Measurements from ENCODE around the gene S100A6.
"Not testable (repeated sequence)": the region's sequence is repeated elsewhere in the genome, so short reads cannot be mapped to it uniquely, and the experiment has no call there.

The S100A6 gene

GRCh38 chr1:153563483-153563901 lies 27.7 kb upstream of the S100A6 start:
- DNase-seq = no peak

DNA sequence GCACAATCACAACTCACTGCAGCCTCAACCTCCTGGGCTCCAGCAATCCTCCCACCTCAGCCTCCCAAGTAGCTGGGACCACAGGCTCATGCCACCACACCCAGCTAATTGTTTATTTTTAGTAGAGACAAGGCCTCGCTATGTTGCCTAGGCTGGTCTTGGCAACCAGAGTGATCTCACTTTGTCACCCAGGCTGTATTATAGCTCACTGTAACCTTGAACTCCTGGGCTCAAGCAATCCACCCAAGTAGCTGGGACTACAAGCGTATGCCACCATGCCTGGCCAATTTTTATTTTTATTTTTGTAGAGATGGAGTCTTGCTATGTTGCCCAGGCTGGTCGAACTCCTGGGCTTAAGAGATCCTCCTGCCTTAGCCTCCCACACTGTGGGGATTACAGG lies 26.2 kb upstream of the S100A6 start:
- DNase-seq = not testable (repeated sequence)

GRCh38 chr1:153561466-153561985 lies 25.7 kb upstream of the S100A6 start:
- DNase-seq = no peak

- DNase-seq = no peak
Measured at GRCh38 chr1:153560771-153561465, 25.1 kb upstream of the S100A6 start.

DNA sequence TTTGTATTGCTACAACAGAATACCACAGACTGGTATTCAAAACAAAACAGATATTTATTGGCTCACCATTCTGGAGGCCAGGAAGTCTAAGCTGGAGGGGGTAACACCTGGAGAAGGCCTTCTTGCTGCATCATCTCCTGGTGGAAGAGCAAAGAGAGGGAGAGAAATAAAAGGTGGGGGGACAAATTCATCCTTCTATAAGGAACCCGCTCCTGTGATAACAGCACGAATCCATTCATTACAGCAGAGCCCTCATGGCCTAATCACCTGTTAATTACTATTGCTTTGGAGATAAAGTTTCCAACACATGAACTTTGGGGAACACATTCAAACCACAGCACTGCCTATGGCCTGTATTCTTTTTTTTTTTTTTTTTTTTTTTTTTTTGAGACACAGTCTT lies 24.4 kb upstream of the S100A6 start:
- no peak for DNase-seq

DNA sequence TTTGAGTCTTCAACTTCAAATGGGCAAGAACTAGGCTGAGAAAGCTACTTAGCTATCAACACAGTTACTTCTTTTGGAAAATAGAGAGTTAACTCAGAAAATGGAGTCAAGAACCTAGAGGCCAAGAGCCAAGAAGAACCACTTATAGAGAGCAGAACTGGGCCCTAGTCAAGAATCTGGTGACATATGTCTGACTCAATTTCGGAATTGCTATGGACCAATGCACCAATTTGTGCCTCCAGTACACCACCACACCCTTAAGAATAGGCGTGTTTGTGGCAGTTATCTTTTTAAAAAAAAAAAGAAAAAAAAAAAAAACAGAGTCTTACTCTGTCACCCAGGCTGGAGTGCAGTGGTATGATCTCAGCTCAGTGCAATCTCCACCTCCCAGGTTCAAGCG lies 22.1 kb upstream of the S100A6 start:
- DNase-seq = no peak

GRCh38 chr1:153556348-153556747 lies 20.6 kb upstream of the S100A6 start:
- DNase-seq = no peak

GRCh38 chr1:153553830-153554541 lies 18.2 kb upstream of the S100A6 start:
- DNase-seq = no peak

DNA sequence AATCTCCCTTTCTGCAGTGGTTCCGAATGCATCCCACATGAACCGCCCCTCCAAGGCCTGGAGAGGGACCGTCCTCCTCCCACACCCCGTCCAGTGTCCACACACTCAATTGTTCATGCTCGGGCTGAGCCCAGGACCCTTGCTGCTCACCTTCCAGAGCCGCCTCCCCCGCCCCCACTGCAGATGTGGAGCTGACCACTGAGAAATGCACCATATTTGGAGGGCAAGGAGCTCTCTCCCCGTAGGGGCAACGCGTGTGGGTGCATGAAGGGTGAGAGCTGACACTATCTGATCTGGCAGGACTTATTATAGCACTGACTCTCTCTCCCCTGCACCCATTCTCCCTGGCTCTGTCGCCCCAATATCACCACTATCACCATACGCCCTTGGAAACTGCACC lies 17.3 kb upstream of the S100A6 start:
- no peak for DNase-seq

DNA sequence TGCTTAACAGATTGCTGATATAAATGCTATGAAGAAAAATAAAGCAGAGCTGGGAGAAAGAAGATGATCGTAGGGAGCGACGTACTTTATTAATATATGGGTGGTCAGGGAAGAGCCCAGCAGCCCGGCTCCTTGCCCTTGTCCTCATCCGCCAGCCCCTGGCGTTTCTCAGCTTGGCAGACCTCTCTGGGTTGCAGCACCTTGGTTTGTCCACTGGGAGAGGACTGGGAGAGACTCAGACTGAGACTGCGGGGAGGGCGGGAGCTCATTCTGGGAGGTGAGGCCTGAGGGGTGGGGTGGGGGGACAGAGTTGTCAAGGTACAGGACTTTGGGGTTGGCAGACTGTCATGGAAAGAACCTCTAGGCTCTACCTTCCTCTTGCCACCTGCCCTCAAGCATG lies 16.5 kb upstream of the S100A6 start:
- DNase-seq = no peak

DNA sequence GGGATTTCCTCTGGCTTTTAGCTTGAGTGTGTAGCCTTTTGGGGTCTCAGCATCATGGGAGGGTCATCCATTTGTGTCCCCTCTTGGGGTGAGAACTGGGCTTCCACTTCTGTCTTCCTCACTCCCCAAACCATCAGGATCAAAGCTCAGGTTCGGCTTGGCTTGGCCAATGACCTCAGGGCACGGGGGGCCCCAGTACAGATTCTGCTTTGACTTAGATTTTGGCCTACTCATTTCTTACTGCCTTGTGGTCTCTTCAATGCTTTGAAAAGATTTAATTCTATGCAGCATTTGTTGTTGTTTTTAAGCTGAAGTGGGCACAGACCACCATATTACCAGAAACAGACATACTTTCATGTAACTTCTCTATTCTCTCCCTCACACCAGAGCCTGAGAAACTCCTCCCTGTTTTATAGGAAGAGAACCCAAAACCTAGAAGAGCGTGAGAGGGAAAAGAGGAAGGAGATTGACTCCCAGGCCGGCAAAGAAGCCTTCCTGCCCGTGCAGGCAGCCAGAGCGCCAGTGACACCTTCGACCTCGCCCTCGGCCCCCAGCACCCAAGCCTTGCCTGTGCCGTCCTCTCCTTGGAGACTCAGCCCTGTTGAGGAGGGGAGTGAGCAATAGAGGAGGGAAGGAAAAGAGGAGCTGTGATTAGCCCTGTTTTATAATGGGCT lies 15.2 kb upstream of the S100A6 start:
- DNase-seq = peak; percentile 57

GRCh38 chr1:153550398-153550758 lies 14.6 kb upstream of the S100A6 start:
- no peak for DNase-seq

DNA sequence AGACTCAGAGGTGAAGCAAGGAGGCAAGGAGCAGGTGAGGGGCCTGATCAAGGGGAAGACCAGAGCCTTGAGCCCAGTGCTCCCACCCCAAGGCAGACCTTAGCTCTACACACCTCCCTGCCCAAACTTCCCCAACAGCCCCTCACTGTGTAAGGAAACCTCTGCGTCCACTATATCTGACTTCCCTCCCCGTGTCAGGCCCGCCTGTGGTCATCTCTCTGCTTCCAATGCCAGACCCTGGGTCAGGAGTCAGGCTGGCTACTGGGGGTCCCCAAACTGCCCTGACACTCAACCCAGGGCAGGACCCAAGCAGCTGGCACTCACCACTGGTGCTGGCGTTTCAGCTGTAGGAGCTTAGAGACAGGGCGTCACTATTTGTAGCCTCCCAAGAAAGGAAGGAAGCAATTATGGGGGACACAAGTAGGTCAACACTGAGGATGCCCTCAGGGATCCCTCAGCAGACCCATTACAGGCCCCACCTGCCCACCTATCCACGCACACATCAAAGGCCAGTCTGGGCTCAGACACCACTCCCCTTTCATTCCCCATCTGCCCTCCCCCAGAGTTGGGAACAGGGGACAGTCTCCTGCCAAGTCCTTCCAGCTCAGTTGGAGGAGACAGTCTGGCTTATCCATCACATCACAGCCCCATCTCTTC lies 14.1 kb upstream of the S100A6 start:
- DNase-seq = no peak

DNA sequence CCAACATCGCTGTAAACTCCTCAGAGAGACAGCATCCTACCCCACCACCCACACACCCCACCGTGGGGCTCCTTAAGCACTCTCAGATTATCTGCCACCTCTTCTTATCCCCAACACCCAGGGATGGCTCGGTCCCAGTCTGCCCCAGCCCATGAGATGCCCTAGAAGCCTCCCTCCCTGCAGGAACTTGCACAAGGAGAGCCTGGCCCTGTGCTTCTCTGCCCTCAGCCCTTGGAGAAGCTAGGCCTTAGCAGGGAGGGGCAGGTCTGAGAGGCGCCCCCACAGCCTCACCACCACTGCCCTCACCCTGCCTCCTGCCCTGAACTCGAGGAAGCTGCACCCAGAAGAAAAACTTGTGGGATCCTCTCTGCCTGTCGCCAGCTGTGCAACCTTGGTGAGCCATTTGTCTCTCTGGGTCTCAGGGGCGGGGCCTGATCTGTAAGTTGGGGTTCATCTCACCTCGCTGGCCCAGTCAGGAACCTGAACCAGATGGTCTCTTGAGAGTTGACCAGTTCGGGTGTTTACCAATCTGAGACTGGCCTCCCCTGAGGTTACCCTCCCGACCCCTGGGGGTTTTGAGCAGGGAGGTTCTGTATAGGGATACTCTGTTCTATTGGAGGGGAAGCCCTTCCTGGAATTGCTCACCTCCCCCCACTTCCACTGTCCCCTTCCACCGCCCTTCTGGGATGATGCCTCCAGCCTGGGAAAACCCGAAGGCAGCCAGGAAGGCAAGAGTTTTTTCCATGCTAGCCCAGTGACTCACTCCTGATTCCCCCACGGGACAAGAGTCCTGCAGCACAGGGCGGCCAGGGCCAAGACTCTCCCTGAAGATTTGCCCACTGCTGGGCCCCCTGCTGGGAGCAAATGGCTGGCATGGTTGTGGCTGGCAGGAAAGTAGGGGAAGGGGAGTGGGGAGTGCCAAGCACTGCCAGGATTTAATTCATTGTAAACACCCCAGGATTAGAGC lies 13.2 kb upstream of the S100A6 start, which contains the start of gene S100A3:
Gene S100A3, minus strand, starts transcription at position 537 of the 967 bp plus-strand sequence. CDS start 773 bp downstream, outside the sequence.
- DNase-seq = no peak

DNA sequence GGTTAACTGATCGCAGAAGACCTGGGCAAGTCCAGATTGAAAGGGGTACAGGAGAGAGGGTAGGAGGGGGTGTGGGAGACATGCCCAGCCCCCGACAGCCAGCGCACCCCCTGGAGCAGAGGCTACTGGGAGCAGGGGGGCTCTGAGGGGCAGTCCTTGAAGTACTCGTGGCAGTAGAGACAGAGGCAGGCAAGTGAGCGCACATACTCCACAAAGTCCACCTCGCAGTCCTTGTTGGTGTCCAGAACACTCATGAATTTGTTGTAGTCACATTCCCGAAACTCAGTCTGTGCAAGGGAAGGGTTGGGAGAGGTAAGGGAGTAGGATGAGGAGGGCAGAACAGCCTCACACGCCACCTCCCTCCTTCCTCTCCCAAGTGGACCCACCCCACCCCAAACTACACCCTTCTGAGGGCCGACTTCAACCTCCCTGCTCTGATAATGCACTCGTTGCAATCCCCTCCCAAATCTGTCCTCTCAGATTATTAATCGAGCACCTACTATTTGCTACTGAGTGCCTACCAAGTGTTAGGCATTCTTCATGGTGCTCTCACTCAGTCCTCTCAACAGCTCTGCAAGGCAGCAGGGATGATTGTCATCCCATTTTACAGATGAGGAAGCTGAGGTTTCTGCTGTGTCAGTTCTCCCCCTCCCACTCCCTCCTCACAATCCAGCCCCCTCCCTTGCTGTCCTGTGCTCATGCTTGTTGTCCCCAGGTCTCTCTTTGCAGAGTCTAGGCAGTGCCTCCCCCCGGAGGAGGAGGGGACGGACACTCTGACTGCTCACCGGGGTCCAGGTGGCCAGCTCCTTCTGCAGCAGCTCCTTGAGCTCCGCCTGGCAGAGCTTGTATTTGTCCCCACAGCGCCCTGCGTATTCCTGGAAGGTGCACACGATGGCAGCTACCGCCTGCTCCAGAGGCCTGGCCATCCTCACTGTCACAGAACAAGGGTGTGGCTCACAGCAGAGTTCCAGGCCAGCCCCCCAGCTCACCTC lies 12.1 kb upstream of the S100A6 start:
- DNase-seq = no peak

- DNase-seq = no peak
Measured at GRCh38 chr1:153546796-153547559, 11.2 kb upstream of the S100A6 start.

DNA sequence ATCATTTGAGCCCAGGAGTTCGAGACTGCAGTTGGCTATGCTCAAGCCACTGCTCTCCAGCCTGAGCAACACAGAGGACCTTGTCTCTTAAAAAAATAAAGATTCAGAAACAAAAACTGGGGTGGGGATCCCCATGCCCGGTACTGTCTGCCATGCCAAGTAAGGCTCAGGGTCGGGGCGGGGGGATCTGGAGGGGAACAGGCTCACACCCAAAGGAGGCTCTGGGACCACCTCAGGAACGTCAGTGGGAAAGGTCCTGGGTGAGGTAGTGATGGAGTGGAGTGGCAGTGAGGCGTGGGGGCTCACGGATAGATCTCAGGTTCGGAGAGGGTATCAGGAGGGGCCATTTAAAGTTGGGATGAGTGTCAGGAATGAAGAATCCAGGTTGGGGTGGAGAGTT lies 10.6 kb upstream of the S100A6 start:
- no peak for DNase-seq

DNA sequence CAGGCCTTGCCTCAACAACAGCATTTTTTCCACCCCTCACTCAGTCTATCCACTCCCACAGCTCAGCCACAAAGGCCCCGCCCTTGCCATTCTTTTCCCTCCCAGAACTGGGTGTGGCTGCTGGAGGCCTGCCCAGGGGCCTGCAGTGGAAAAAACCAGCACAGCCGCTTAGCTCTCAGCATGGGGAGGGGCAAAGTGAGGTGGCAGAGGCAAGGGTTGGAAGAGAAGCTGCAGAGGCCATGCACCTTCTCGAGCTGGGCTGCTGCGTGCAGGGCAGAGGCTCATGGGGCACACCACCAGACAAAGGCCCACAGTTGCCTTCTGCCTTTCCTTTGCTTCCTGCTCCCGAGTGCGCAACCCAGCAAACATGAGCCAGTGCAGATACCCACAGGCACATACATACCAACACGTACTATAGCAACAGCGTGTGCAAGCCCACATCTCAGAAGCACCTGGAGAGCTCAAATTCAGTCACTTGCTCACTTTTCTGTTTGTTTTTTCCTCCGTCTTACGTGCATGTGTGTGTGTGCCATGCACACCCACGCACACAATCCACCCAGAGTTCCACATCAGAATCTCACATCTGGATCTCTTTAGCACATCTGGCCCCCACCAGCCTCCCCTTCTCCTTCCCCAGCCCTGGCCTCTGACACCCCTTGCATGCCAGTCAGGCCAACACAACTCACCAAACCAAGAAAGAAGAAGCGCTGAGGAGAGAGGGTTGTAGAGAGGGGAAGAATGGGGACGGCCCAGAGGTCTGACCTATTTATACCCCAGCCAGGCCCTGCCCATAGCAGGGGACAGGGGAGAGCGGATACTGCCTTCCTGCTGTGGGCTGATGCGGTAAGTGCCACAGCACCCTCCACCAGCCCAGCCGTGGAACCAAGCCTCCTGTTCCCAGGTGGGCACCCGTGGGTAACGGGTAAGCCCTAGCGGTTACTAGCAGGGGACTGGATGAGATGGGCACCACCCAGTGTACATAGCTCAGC lies 9.6 kb upstream of the S100A6 start, which contains the start of gene S100A4:
Gene S100A4, minus strand, starts transcription at position 740 of the 989 bp plus-strand sequence. CDS start 1,012 bp downstream, outside the sequence.
- peak; percentile 87 for DNase-seq

Measured in SIG-M5 (cell line).